SK-N-SH treated with all-trans-retinoic acid at 6 μM for 48 hours (cell line): ENCODE data around the gene CD276.

Source experiments
- ARNTL ChIP-seq: fragments of 450-650 bp; formaldehyde crosslinking; IDR thresholded peaks from 2 replicates; pipeline ENCODE4 v1.5.0; 2020; ENCODE audit warnings: low read depth, mild to moderate bottlenecking, moderate library complexity, borderline replicate concordance
- BACH2 ChIP-seq: fragments of 250-450 bp; sonication (Bioruptor Pico); IDR thresholded peaks from 2 replicates; pipeline ENCODE4 v1.9.0; 2021; ENCODE audit warnings: mild to moderate bottlenecking, borderline replicate concordance
- CREB5 ChIP-seq: fragments of 250-450 bp; sonication (Bioruptor Pico); IDR thresholded peaks from 2 replicates; pipeline ENCODE4 v1.5.1; 2020; ENCODE audit warnings: low read depth, mild to moderate bottlenecking, moderate library complexity
- CSDC2 ChIP-seq: fragments of 250-450 bp; sonication (Bioruptor Pico); IDR thresholded peaks from 2 replicates; pipeline ENCODE4 v1.5.0; 2020; ENCODE audit warnings: mild to moderate bottlenecking, moderate library complexity
- CSRNP3 ChIP-seq: fragments of 250-450 bp; sonication (Bioruptor Pico); IDR thresholded peaks from 2 replicates; pipeline ENCODE4 v1.5.1; 2021; ENCODE audit warnings: mild to moderate bottlenecking, moderate library complexity
- ESRRG ChIP-seq: fragments of 250-450 bp; sonication (Bioruptor Pico); IDR thresholded peaks from 2 replicates; pipeline ENCODE4 v1.6.1; 2021; ENCODE audit warnings: mild to moderate bottlenecking
- OSR1 ChIP-seq: fragments of 250-450 bp; sonication (Bioruptor Pico); IDR thresholded peaks from 2 replicates; pipeline ENCODE4 v1.8.0; 2022; ENCODE audit warnings: moderate library complexity, mild to moderate bottlenecking, inconsistent platforms
- PATZ1 ChIP-seq: fragments of 250-450 bp; sonication (Bioruptor Pico); IDR thresholded peaks from 2 replicates; pipeline ENCODE4 v1.8.0; 2020; ENCODE audit warnings: mild to moderate bottlenecking, moderate library complexity, borderline replicate concordance
- POU6F1 ChIP-seq: fragments of 250-450 bp; sonication (Bioruptor Pico); IDR thresholded peaks from 2 replicates; pipeline ENCODE4 v1.8.0; 2021; ENCODE audit warnings: low read depth, mild to moderate bottlenecking, moderate library complexity, borderline replicate concordance
- RARB ChIP-seq: fragments of 250-450 bp; sonication (Bioruptor Pico); IDR thresholded peaks from 2 replicates; pipeline ENCODE4 v1.8.0; 2021; ENCODE audit warnings: mild to moderate bottlenecking, moderate library complexity
- ZFP3 ChIP-seq: fragments of 250-450 bp; sonication (Bioruptor Pico); IDR thresholded peaks from 2 replicates; pipeline ENCODE4 v1.5.0; 2020; ENCODE audit warnings: mild to moderate bottlenecking, moderate library complexity
- ZFP30 ChIP-seq: fragments of 450-650 bp; formaldehyde crosslinking; IDR thresholded peaks from 2 replicates; pipeline ENCODE4 v1.5.0; 2022; ENCODE audit warnings: mild to moderate bottlenecking, moderate library complexity
- ZNF70 ChIP-seq: fragments of 450-650 bp; formaldehyde crosslinking; IDR thresholded peaks from 2 replicates; pipeline ENCODE4 v1.5.0; 2020; ENCODE audit warnings: mild to moderate bottlenecking, moderate library complexity

- TF ChIP-seq BACH2 (CRISPR knock-in tag) (no peak), RARB (no peak), CSDC2 (no peak), ZNF70 (CRISPR knock-in tag) (no peak), POU6F1 (CRISPR knock-in tag) (no peak), ZFP30 (CRISPR knock-in tag) (no peak), CREB5 (CRISPR knock-in tag) (no peak), ARNTL (CRISPR knock-in tag) (no peak), ESRRG (CRISPR knock-in tag) (no peak), PATZ1 (CRISPR knock-in tag) (no peak), ZFP3 (CRISPR knock-in tag) (no peak), CSRNP3 (no peak), OSR1 (CRISPR knock-in tag) (no peak)
These were observed 64.5 kb downstream of the CD276 start for GRCh38 chr15:73748730-73749129.
